ENCODE measurements around the gene CABCOCO1.

The CABCOCO1 gene, protein sequence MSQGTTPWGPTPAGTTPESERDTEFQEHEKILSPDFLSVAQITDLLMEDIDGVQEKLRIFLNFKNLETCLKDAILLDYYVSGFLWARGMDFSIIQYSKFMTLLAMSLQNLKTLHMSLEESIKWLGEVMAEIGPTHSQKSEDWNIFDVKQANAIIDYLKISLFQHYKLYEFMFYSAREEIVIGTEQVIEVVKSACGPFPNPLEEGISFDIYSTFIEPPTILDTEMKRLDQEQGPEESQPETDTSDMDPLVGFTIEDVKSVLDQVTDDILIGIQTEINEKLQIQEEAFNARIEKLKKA

GRCh38 chr10:61662794-61663259, at the start of gene CABCOCO1:
Gene CABCOCO1, plus strand, starts transcription at chr10:61662929. Its CDS starts 44 bp downstream, at chr10:61662973.
- peak; percentile 84 for DNase-seq (ENCODE audit: extremely low spot score)
- ChIA-PET CTCF (interaction anchor here (0.7 to 1.1 kb wide), 2 partner anchors 88 to 196 kb away, joined by 4 to 6 read pairs; no protein-coding TSS in a partner anchor), POLR2A (no interaction called here)
- TF ChIP-seq CTBP1 (IDR thresholded peaks at IDR 0.05; ENCODE audit: borderline replicate concordance) (no peak), FOXA1 (IDR thresholded peaks at IDR 0.05) (no peak), HDGF (IDR thresholded peaks at IDR 0.05; ENCODE audit: borderline replicate concordance) (no peak), ARNT (IDR thresholded peaks at IDR 0.05) (no peak), SUZ12 (IDR thresholded peaks at IDR 0.05) (no peak), NFRKB (IDR thresholded peaks at IDR 0.05) (no peak), ZNF384 (IDR thresholded peaks at IDR 0.05) (no peak), TARDBP (IDR thresholded peaks at IDR 0.05) (no peak), SP1 (IDR thresholded peaks at IDR 0.05) (no peak), ELF4 (IDR thresholded peaks at IDR 0.05) (no peak), FOXK2 (IDR thresholded peaks at IDR 0.05) (no peak), FOXM1 (IDR thresholded peaks at IDR 0.05; ENCODE audit: borderline replicate concordance) (no peak)
- TF ChIP-seq, protein P1, sequence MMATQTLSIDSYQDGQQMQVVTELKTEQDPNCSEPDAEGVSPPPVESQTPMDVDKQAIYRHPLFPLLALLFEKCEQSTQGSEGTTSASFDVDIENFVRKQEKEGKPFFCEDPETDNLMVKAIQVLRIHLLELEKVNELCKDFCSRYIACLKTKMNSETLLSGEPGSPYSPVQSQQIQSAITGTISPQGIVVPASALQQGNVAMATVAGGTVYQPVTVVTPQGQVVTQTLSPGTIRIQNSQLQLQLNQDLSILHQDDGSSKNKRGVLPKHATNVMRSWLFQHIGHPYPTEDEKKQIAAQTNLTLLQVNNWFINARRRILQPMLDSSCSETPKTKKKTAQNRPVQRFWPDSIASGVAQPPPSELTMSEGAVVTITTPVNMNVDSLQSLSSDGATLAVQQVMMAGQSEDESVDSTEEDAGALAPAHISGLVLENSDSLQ (IDR thresholded peaks at IDR 0.05), result no peak

DNA sequence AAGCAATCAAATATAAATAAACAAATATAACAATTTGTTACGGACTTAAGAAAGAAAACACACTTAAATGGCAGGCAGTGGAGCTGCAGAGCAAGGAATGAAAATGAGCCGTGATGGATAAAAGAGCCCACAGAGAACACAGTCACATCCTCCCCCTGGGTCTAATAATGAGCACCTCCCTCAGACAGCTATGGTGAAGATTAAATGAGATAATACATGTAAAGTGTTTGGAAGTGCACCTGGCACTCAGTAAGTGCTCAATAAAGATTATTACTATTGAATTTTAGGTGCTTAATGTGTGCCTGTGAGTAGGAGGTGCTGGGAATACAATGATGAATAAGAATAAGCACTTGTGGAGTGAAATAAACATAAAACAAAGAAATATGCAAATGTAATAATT, 49.1 kb upstream of the CABCOCO1 start:
- POLR2A ChIA-PET, result no interaction called here
- CTCF ChIA-PET, result interaction anchor here (1.5 kb wide), 1 partner anchor 137 kb away, joined by 4 read pairs; no protein-coding TSS in a partner anchor
- TF ChIP-seq ARNT (IDR thresholded peaks at IDR 0.05) (no peak), ZNF384 (IDR thresholded peaks at IDR 0.05) (no peak), LEF1 (IDR thresholded peaks at IDR 0.05; ENCODE audit: borderline replicate concordance) (no peak), L3MBTL2 (conservative IDR thresholded peaks at IDR 0.05) (no peak), NFRKB (IDR thresholded peaks at IDR 0.05) (no peak), TARDBP (IDR thresholded peaks at IDR 0.05) (no peak), BHLHE40 (IDR thresholded peaks at IDR 0.05; ENCODE audit: borderline replicate concordance) (no peak), SP1 (IDR thresholded peaks at IDR 0.05) (no peak), SUZ12 (IDR thresholded peaks at IDR 0.05) (no peak), FOXK2 (IDR thresholded peaks at IDR 0.05) (no peak), CTBP1 (IDR thresholded peaks at IDR 0.05; ENCODE audit: borderline replicate concordance) (no peak), FOXA1 (IDR thresholded peaks at IDR 0.05) (no peak), FOXM1 (IDR thresholded peaks at IDR 0.05; ENCODE audit: borderline replicate concordance) (no peak), HDGF (IDR thresholded peaks at IDR 0.05; ENCODE audit: borderline replicate concordance) (no peak), ELF4 (IDR thresholded peaks at IDR 0.05) (no peak)
- TF ChIP-seq, protein P1 (IDR thresholded peaks at IDR 0.05), result no peak
- DNase-seq (ENCODE audit: extremely low spot score), result no peak

DNA sequence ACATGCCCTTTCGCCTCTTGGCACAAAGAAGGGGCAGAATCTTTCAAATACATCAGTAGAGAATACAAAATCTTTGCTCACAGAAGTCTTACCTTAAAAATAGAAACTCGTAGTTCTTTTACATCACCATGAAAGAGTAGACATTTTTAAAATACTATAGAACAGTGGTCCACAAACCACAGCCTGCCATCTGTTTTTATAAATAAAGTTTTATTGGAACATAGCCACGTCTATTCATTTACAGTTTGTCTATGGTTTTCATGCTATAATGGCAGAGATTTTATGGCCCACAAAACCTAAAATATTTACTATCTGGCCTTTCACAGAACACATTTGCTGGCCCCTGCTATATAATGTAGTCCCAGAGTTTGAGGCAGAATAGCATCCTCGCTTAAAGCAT, 46.1 kb upstream of the CABCOCO1 start:
- ChIA-PET CTCF (interaction anchor here (0.6 kb wide), 1 partner anchor 116 kb away, joined by 3 read pairs; no protein-coding TSS in a partner anchor), POLR2A (no interaction called here)
- TF ChIP-seq ARNT (IDR thresholded peaks at IDR 0.05), result no peak
- no peak for TF ChIP-seq HDGF (IDR thresholded peaks at IDR 0.05; ENCODE audit: borderline replicate concordance)
- TF ChIP-seq SUZ12 (IDR thresholded peaks at IDR 0.05), result no peak
- no peak for TF ChIP-seq NFRKB (IDR thresholded peaks at IDR 0.05)
- no peak for TF ChIP-seq CTBP1 (IDR thresholded peaks at IDR 0.05; ENCODE audit: borderline replicate concordance)
- TF ChIP-seq BHLHE40 (IDR thresholded peaks at IDR 0.05; ENCODE audit: borderline replicate concordance), result no peak
- no peak for TF ChIP-seq ELF4 (IDR thresholded peaks at IDR 0.05)
- no peak for TF ChIP-seq ZNF384 (IDR thresholded peaks at IDR 0.05)
- TF ChIP-seq FOXK2 (IDR thresholded peaks at IDR 0.05), result no peak
- no peak for TF ChIP-seq FOXA1 (IDR thresholded peaks at IDR 0.05)
- TF ChIP-seq L3MBTL2 (conservative IDR thresholded peaks at IDR 0.05), result no peak
- TF ChIP-seq LEF1 (IDR thresholded peaks at IDR 0.05; ENCODE audit: borderline replicate concordance), result no peak
- TF ChIP-seq TARDBP (IDR thresholded peaks at IDR 0.05), result no peak
- TF ChIP-seq SP1 (IDR thresholded peaks at IDR 0.05), result no peak
- TF ChIP-seq, protein P1 (IDR thresholded peaks at IDR 0.05), result no peak
- no peak for TF ChIP-seq FOXM1 (IDR thresholded peaks at IDR 0.05; ENCODE audit: borderline replicate concordance)
- DNase-seq (ENCODE audit: extremely low spot score), result no peak

GRCh38 chr10:61617180-61617579, 45.5 kb upstream of the CABCOCO1 start:
- POLR2A ChIA-PET, result no interaction called here
- no peak for DNase-seq (ENCODE audit: extremely low spot score)
- CTCF ChIA-PET, result no interaction called here
- TF ChIP-seq ELF4 (IDR thresholded peaks at IDR 0.05) (no peak), FOXA1 (IDR thresholded peaks at IDR 0.05) (no peak), ARNT (IDR thresholded peaks at IDR 0.05) (no peak), NFRKB (IDR thresholded peaks at IDR 0.05) (no peak), LEF1 (IDR thresholded peaks at IDR 0.05; ENCODE audit: borderline replicate concordance) (no peak), TARDBP (IDR thresholded peaks at IDR 0.05) (no peak)
- TF ChIP-seq, protein P1 (IDR thresholded peaks at IDR 0.05), result no peak

- POLR2A ChIA-PET, result no interaction called here
- DNase-seq (ENCODE audit: extremely low spot score), result no peak
- CTCF ChIA-PET, result no interaction called here
- TF ChIP-seq SUZ12 (IDR thresholded peaks at IDR 0.05) (no peak), ARNT (IDR thresholded peaks at IDR 0.05) (no peak), FOXM1 (IDR thresholded peaks at IDR 0.05; ENCODE audit: borderline replicate concordance) (no peak), LEF1 (IDR thresholded peaks at IDR 0.05; ENCODE audit: borderline replicate concordance) (no peak), TARDBP (IDR thresholded peaks at IDR 0.05) (no peak), FOXK2 (IDR thresholded peaks at IDR 0.05) (no peak), HDGF (IDR thresholded peaks at IDR 0.05; ENCODE audit: borderline replicate concordance) (no peak), FOXA1 (IDR thresholded peaks at IDR 0.05) (no peak), BHLHE40 (IDR thresholded peaks at IDR 0.05; ENCODE audit: borderline replicate concordance) (no peak), ZNF384 (IDR thresholded peaks at IDR 0.05) (no peak), SP1 (IDR thresholded peaks at IDR 0.05) (no peak), ELF4 (IDR thresholded peaks at IDR 0.05) (no peak), NFRKB (IDR thresholded peaks at IDR 0.05) (no peak), CTBP1 (IDR thresholded peaks at IDR 0.05; ENCODE audit: borderline replicate concordance) (no peak), L3MBTL2 (conservative IDR thresholded peaks at IDR 0.05) (no peak)
Measured at GRCh38 chr10:61617586-61617985, 45.1 kb upstream of the CABCOCO1 start.
